ENCODE measurements around the gene PHACTR3. TPM values are rescaled to one million over a fixed set of nuclear protein-coding genes. Genes with fewer than 3 reads are reported as not detected.

PHACTR3 gene
- total RNA-seq, 1 donor from 2014 or later: 2.1 TPM

GRCh38 chr20:59735486-59735885 lies 131.1 kb downstream of the PHACTR3 start:
- no peak for DNase-seq (ENCODE audit: extremely low spot score, unreplicated experiment)
- Mint-ChIP-seq H3K27me3 (peaks cover 25% of the 10 kb centered on the region), H3K36me3 (no peaks in the 10 kb centered on the region), H3K9me3 (no peaks in the 10 kb centered on the region), H3K4me1 (ENCODE audit: unreplicated experiment) (no peaks in the 10 kb centered on the region), H3K27ac (no peak overlapping the region), H3K4me3 (no peak overlapping the region)
- TF ChIP-seq CTCF (conservative IDR thresholded peaks at IDR 0.05): no peak

GRCh38 chr20:59735917-59736316 lies 131.6 kb downstream of the PHACTR3 start:
- H3K27me3 Mint-ChIP-seq: peaks cover 25% of the 10 kb centered on the region
- no peaks in the 10 kb centered on the region for H3K9me3 Mint-ChIP-seq
- H3K36me3 Mint-ChIP-seq: no peaks in the 10 kb centered on the region
- no peaks in the 10 kb centered on the region for H3K4me1 Mint-ChIP-seq (ENCODE audit: unreplicated experiment)
- TF ChIP-seq CTCF (conservative IDR thresholded peaks at IDR 0.05): no peak
- no peak overlapping the region for H3K27ac Mint-ChIP-seq
- no peak for DNase-seq (ENCODE audit: extremely low spot score, unreplicated experiment)
- no peak overlapping the region for H3K4me3 Mint-ChIP-seq

- Mint-ChIP-seq H3K36me3 (no peaks in the 10 kb centered on the region), H3K4me1 (ENCODE audit: unreplicated experiment) (no peaks in the 10 kb centered on the region), H3K9me3 (no peaks in the 10 kb centered on the region), H3K4me3 (no peak overlapping the region), H3K27ac (no peak overlapping the region), H3K27me3 (peaks cover 21% of the 10 kb centered on the region)
- TF ChIP-seq CTCF (conservative IDR thresholded peaks at IDR 0.05): no peak
- no peak for DNase-seq (ENCODE audit: extremely low spot score, unreplicated experiment)
Observed at GRCh38 chr20:59736366-59736765, 132.0 kb downstream of the PHACTR3 start.

GRCh38 chr20:59737073-59737666 lies 132.8 kb downstream of the PHACTR3 start:
- H3K27ac Mint-ChIP-seq: no peak overlapping the region
- H3K27me3 Mint-ChIP-seq: peaks cover 18% of the 10 kb centered on the region
- H3K4me1 Mint-ChIP-seq (ENCODE audit: unreplicated experiment): no peaks in the 10 kb centered on the region
- H3K9me3 Mint-ChIP-seq: no peaks in the 10 kb centered on the region
- no peak for TF ChIP-seq CTCF (conservative IDR thresholded peaks at IDR 0.05)
- no peak overlapping the region for H3K4me3 Mint-ChIP-seq
- no peaks in the 10 kb centered on the region for H3K36me3 Mint-ChIP-seq
- DNase-seq (ENCODE audit: extremely low spot score, unreplicated experiment): no peak

- no peak for TF ChIP-seq CTCF (conservative IDR thresholded peaks at IDR 0.05)
- no peak overlapping the region for H3K4me3 Mint-ChIP-seq
- no peak for DNase-seq (ENCODE audit: extremely low spot score, unreplicated experiment)
- H3K27me3 Mint-ChIP-seq: peaks cover 20% of the 10 kb centered on the region
- H3K4me1 Mint-ChIP-seq (ENCODE audit: unreplicated experiment): no peaks in the 10 kb centered on the region
- no peaks in the 10 kb centered on the region for H3K36me3 Mint-ChIP-seq
- H3K27ac Mint-ChIP-seq: no peak overlapping the region
- H3K9me3 Mint-ChIP-seq: no peaks in the 10 kb centered on the region
Observed at GRCh38 chr20:59737816-59738215, 133.5 kb downstream of the PHACTR3 start.

GRCh38 chr20:59738851-59739250 lies 134.5 kb downstream of the PHACTR3 start:
- Mint-ChIP-seq H3K4me3 (no peak overlapping the region), H3K27me3 (peaks cover 20% of the 10 kb centered on the region), H3K9me3 (no peaks in the 10 kb centered on the region), H3K27ac (no peak overlapping the region), H3K36me3 (no peaks in the 10 kb centered on the region), H3K4me1 (ENCODE audit: unreplicated experiment) (no peaks in the 10 kb centered on the region)
- TF ChIP-seq CTCF (conservative IDR thresholded peaks at IDR 0.05): no peak
- DNase-seq (ENCODE audit: extremely low spot score, unreplicated experiment): no peak
